Posterior cingulate gyrus (tissue), 11 donors: ENCODE results near the gene MSMB.

Experiments used
- DNase-seq, 10 donors: peaks; one replicate each; pipeline versions ENCODE4 v3.0.0 to v3.0.0-alpha.2; 2020 to 2021; ENCODE audit warnings: mixed read lengths in 3 of 10
- intact Hi-C: fragments of 100-400 bp; cut with DNase I; formaldehyde crosslinking; loops from one replicate; pipeline ENCODE4 v1.15.1; 2023

MSMB gene

DNA sequence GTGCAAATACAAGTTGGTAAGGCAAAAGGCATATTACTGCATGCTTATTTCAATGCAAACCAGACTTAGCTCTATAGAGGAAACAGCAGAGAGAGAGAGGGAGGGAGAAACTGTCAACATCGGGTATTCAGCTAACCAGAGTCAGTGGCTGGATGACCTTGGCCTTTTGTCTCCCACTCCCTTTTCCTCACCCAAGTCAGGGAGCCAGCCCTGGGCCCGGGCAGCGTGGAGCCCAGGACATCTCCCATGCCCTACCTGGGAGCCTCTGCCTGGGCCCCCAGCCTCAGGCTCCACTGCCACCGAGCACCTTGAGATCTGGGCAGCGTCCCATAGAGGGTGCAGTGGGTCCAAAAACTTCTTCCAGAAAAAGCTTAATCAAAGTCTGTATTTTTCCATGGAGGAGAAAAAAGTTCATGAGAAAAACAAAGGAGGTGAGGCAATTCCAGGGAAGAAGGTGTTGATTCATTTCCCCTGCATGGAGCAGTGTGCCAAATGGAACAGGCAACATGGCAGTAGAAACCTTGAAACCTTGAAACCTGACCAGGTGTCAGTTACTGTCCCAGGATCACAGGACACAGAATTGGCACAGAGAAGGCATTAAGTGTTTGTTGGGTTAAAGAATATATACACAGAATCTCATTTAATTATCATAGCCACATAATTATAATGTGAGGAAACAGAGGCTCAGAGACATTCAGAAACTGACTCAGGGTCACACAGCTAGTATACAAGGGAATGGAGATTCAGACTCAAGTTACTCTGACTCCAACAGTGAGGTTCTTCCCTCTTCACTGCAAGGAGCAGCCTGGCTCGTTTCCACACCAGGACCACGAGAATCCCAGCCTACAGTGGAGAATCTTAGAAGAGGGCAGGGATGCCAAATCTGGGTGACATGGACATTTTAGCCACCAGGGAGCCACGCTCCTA lies 9.9 kb downstream of the MSMB start:
- intact Hi-C loops, result no loop called here
- DNase-seq, result no peak

DNA sequence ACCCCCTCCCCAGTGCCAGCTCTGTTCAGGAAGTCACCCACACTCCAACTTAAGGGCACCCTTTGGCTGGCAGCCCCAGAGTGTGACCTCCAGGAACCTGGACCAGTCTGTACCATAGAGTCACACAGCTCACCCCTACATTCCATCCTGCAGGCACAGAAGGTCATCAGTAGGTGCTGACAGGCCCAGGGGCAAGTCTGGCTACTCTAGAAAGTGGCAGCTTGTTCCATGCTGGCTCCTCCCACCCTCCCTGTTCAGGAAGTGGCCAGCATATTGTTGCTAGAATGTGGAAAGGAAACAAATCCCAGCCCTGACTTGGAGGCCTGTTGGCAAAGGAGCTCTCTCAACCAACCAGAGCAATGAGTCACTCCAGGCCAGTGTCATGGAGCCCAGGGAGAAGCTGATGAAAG lies 12.5 kb downstream of the MSMB start:
- DNase-seq, result no peak
- intact Hi-C loops, result no loop called here

DNA sequence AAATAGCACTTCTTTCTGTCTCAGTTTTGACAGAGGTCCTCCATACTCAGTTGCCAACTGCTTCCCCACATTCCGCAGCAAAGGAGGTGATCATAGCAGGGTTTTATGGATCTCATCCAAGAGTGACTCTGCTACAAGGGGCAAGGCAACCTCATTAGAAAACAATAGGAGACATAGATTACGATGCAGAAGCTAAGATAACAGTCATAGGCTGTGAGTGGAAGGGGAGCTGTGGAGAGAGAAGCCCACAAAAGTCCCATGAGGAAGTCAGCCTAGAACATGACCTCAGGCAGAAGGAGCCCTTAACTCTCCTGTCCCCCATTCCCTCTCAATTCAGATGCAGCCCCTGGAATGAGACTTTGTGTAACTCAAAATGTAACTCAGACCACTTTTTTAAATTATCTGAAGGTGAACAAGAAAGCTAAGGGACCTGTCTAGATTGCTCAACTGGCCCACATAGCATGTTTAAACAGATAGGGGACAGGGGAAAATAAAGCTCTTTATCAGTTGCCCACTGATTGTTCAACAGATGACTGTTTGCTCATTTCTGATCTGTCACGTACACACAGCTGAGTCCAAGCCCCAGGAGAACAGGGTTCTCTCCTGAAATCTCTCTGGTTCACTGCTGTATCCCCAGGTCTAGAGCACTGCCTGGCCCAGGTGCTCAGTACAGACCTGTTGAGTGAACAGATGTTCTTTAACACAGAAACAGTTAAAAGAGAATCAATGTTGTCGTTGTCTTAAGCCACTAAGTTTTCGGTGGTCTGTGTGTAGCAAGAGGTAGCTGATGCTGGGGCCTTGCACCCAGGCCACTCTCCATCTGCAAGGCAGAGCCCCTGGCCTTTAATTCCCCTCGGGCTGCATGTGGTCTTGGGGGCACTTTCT lies 14.2 kb downstream of the MSMB start:
- intact Hi-C loops, result no loop called here
- DNase-seq, result no peak

DNA sequence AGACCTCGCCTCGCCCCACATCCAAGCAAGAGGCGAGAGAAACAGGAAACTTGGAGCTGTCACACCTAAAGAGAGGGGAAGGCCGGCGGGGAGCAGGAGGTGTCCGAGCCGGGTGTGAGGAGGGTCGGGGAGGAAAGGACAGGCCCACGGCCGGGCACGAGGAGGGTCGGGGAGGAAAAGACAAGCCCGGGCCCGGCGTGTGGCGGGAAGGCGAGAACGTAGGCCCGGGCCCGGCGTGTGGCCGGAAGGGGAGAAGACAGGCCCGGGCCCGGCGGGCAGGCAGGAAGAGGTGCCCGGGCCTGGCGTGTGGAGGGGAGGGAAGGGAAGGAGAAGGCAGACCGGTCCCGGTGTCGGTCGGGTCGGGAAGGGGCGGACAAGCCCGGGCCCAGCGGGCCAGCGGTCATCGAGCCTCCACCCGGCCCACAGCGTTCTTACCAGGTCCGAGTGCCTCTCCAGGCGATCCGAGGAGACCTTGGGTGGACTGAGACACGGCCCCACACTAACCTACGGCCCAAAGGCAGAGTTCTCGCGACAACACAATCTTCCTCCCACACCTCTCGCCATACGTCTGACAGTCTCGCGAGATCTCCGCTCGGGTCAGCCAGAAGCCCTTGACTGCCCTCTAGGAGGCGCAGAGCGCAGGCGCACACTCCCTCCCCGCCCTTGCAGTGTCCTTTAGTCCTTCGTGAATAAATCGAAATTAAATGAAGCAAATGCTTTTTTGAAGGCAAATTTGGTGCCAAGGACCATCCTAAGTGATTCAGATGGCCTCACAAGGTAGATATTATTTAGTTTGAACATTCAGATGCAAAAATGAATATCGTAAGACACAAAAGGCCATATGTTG lies 15.8 kb downstream of the MSMB start, which contains the start of gene NCOA4:
Gene NCOA4, minus strand, starts transcription at position 533 of the 847 bp plus-strand sequence. CDS start 13,943 bp downstream, outside the sequence.
- intact Hi-C loops, result no loop called here
- DNase-seq, result peak; percentile 91 to 100 (median 96)

DNA sequence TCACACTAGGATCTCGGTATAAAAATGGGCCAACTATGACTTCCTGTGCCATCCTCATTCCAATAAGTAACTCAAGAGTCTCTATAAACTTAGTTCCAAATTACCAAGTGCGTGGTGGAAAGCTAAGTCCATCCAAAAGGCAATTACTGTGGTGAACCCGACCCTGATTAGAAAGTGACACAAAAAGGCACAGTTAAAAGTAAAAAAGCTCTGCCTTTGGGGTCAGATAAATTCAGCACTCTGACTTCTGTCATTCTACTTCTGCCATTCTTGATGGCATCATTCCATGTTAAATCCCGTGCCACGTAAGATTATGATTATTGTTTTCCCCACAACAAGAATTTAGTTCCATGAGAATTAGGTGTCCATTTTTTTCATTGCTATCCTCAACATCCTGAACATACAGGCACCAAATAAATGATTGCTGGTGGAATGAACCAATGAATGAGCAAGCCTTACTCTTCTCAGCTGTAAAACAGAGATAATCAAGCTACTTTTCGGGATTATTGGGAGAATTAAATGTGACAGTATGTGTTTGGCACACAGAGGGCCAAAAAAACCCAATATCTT lies 16.5 kb downstream of the MSMB start:
- intact Hi-C loops, result loop anchor here (10.0 kb wide), 1 partner anchor 55 kb away; the partner anchor contains the start of gene TIMM23
- DNase-seq, result no peak

DNA sequence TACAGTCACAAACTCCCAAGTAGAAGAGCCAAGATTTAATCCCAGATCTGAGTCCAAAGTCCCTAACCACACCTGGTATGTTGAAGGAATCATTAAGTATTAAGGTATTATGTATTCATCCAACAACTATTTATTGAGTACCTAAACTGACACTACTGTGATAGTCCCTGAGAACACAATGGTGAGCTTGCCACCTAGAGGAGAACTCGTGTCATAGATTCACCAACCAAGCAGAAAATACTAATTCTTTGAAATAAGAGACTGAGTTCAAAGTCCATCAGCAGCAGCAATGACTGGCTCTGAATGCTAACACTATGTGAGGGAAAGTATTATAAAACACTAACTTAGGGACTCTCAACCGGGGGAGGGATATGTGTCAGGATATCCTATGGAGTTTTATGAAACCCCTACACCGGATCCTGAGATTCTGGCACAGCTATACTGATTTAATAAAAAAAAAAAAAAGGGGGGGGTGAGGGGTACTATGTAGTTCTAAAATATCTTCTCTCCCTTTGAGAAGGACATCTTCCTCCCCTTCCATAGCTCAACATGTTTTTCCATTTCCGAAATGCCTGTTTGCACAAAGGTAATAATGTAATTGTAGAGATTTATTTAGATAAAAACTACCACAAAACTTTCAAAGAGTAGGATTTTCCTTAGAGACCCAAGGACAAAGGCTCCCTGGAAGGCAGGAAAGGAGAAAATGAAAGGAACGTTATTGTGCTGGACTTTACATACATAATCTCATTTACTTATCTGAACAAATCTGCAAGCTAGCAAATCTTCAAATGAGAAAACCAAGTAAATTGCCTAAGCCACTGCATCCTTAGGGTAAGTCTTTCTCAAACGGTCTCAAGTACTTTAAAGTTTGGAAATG lies 17.2 kb downstream of the MSMB start:
- DNase-seq, result no peak
- intact Hi-C loops, result loop anchor here (10.0 kb wide), 1 partner anchor 54 kb away; the partner anchor contains the start of gene TIMM23

DNA sequence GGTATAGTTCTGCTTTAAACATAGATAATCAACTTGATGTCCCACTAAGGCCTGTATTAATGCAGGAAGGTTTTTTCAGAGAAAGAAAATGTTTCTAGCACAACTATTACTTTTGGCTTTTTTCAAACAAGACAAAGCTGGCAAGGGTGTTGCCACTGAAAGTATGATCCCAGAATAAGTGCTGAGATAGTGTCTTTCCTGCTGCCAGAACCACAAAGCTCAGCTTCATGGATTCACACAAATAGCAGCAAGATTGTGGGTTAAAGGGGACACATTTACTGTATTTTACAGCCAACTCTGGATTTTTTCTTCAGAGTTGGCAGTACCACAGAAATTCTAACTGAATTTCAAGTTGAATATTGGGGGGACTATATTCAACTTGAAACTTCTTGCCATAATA lies 20.0 kb downstream of the MSMB start:
- DNase-seq, result no peak
- intact Hi-C loops, result loop anchor here (10.0 kb wide), 1 partner anchor 51 kb away; the partner anchor contains the start of gene TIMM23

DNA sequence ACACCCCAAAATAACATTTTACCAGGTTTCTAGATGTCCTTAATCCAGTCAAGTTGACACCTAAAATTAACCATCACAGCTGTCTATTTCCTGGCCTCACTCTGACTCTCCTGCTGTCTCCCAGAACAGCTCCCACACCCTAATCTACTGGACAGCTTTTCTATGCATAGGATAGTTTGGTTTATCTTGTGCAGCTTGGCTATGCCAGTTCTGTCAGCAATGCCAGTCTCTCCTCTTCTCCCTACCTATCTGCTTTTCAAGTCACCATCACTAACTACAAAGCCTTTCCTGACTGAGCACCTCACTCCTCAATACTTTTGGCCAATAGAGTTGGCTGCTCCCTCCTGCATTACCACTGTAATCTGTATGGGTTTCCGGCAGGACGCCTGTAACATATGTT lies 20.7 kb downstream of the MSMB start:
- no peak for DNase-seq
- intact Hi-C loops, result loop anchor here (10.0 kb wide), 1 partner anchor 51 kb away; the partner anchor contains the start of gene TIMM23

DNA sequence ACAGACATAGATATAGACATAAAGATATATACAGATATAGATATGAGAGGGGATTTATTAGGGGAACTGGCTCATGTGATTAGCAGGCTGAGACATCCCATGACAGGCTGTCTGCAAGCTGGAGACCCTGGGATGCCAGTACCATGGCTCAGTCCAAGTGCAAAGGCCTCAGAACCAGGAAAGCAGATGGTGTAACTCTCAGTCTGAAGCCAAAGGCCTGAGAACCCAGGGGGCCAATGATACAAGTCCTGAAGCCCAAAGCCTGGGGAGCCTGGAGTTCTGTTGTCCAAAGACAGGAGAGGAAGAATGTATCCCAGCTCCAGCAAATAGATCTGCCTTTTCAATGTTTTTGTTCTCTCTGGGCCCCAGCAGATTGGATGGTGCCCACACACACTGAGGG lies 21.1 kb downstream of the MSMB start:
- intact Hi-C loops, result loop anchor here (10.0 kb wide), 1 partner anchor 50 kb away; the partner anchor contains the start of gene TIMM23
- no peak for DNase-seq

DNA sequence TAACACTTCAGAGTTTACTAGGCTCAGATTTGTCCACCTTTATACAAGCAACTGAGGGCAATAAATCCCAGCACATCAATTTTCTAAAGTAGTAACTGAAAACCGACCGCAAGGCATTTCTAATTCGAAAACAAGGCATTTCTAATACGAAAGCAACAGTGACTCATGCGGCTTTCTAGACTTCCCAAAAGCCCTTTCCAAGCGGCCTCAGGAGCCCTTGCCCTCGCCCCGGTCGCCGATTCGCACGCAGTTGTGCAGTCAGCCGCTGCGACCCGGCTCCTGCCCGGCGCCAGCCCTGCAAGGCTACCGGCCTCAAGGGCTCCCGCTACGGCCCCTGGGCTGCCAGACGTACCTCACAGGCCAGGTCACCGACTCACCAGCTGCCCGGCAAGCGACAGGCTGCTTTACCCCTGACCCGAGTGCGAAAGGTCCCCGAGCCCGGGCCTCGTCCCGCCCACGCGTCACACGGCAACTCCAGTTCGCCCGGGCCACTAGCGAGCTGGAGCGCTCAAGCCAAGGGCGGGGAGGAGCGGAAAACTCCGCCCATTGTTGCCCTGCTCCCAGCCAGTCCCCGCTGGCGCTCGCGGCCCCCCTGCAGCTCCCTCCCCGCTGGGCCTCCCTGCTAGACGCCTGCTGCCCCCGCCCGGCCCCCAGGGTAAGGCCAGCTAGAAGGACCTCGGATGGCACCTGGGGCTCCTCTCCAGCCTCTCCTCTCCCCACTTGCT lies 22.9 kb downstream of the MSMB start:
- DNase-seq, result peak; percentile 76 to 98 (median 88)
- intact Hi-C loops, result loop anchor here (10.0 kb wide), 1 partner anchor 48 kb away; the partner anchor contains the start of gene TIMM23

DNA sequence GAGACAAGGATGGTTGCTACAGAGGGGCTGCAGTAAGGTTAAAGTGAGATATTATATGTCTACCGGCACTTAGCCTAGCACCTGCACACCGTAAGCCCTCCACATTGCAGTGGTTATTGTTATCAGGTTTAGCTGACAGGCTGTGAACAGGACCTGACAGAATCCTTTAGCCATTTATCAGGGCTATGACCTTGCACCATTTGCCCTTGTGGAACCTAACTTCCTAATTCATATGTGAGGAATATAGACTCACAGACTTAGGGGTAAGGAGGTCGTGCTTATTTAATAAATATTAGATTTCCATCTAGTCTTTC lies 25.8 kb downstream of the MSMB start:
- no peak for DNase-seq
- intact Hi-C loops, result loop anchor here (10.0 kb wide), 1 partner anchor 46 kb away; the partner anchor contains the start of gene TIMM23

DNA sequence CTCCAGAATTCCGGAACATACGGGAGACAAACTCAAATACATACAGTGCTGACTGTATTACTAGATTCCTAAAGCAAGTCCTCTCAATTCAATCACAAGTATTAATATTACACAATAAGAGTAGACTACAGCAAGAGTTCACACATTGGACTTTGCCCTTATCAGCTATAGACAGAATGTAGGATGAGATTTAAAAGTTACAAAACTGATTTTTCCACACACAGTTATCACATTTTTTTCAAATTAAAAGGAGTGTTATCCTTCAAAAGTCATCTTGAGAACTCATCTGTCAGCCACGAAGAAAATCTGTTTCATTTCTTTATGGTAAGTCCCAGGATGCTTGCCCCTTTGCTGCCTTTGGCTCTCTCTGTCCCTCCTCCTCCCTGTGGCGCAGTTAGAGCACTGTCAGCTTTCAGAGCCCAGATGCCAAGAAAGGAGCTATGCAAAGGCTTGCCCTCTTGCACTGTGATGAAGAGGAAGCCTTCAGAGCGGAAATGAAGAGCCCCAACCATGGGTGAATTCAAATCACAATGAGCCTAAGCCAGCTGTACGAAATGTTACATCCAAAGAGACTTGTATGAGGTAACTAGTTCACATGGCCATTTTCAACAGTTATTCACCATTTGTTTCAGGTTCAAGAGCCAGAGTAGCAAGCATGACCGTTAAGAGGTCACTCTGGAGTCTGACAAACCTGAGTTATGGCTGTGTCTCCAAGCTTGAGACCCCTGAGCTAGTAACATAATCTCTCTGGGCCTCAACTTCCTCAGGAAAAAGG lies 26.3 kb downstream of the MSMB start:
- intact Hi-C loops, result loop anchor here (10.0 kb wide), 1 partner anchor 45 kb away; the partner anchor contains the start of gene TIMM23
- no peak for DNase-seq

DNA sequence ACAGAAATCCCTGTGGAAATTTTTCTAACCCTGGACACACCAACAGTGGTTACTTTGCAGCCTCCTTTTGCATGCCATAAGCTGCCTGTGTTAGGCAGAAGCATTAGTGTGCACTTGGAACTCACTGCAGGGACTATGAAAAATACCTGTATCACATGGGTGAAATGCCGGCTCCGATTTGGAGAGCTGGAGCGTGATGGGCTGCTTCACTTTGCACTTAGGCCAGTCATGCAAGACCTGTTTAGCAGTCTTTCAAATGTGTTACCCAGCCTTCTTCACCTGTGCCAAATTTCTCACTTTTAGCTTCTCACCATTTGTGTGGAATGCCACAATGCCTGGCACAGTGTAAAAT lies 26.9 kb downstream of the MSMB start:
- no peak for DNase-seq
- intact Hi-C loops, result no loop called here

DNA sequence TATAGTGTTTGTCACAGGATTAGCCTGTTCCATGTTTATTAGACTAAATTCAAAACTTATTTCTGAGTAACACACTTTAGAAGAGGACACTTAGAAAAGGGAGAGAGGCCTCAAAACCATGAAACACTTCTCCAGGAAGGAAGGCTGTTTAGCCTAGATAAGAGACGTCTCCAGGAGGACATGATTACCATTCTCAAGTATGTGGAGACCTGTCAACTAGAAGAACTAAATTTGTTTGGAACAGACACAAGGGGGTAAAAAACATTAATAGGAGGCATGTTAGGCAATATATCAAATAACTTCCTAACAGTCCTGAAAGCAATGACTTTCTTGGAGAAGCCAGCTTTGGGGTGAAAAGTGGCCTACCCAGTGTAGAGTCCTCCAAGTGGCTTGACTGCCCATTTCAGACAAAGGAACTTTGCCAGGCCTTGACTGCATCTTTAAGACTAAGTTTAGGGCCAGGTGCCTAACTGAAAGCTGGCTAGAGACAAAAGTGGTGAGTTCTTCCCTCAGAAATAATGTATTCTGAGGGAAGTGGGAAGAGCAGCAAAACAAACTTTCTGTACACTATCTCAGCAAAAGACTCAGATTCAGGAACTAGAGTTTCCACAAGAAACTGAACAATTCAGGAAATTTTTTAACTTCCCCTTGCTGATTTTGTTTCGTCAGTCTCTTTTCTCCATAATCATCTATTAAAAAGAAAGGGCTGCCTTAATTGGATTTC lies 27.5 kb downstream of the MSMB start:
- no peak for DNase-seq
- intact Hi-C loops, result no loop called here

DNA sequence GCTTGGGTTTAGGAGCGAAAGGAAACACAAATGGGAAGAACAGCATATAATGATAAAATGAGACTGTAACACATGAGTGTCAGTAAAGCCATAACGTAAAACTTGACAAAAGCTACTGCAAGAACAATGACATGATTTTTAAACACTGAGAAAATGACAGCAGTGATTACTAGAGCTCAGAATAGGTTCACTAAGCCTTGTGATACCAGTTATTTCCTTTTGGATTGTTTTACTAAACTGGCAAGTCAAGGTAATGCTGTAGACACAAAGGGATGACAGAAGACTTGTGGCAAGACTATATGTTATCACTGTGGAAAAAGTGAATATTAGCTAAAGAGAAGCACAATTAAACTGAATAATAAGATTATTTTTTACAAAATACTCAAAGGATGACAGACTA lies 28.3 kb downstream of the MSMB start:
- DNase-seq, result no peak
- intact Hi-C loops, result no loop called here

DNA sequence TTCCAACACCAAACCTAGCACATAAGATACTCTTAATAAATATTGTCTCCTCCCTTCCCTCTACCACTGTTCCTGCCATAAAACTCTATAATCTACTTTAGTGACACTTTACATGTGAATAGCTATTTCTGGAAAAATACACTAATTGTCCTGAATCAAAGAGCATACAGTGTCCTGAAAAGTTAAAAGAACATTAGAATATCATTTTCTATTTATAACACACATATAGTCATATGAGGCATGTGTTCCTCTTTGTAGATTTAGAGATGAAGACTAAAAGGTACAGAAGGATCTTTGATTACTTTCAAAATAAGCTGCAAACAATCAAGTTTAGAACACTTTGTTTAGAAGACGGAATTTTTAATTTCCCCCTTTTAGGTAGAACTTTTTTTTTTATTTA lies 29.3 kb downstream of the MSMB start:
- DNase-seq, result no peak
- intact Hi-C loops, result no loop called here

DNA sequence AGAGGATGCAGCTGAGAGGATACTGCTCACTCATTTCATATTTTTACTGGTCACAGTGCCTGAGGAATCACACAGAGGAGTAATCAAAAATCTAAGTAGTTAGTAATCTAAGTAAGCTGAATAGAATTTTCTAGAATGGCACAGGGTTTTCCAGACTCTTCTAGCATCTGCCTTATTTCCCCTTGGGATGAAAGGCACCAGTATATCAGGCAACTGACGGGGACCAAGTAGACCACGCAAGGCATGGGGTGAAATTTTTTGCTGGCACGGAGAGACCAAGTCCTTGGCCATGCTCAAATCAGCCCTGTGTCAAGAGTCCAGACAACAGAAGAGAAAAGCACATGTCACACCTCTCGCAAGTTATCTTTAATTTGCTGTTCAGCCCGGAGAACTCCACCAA lies 29.9 kb downstream of the MSMB start:
- intact Hi-C loops, result no loop called here
- DNase-seq, result no peak
